Nephron (organoid): Measurements from ENCODE around the gene CDH4.
A peak's percentile ranks its signal among the peaks of the same experiment; 100 is the strongest.

ENCODE experiments used
- H3K27ac Mint-ChIP-seq, 3 experiments: 2 replicates each; pipeline ENCODE4 v1.8.0; 2020; ENCODE audit warnings: mixed read lengths in 3 of 3, mild to moderate bottlenecking in 2 of 3, moderate library complexity in 1 of 3
- H3K27me3 Mint-ChIP-seq: 2 replicates; pipeline ENCODE4 v1.8.0; 2021; ENCODE audit warnings: low read depth, mild to moderate bottlenecking, moderate library complexity, mixed read lengths
- H3K36me3 Mint-ChIP-seq: 2 replicates; pipeline ENCODE4 v1.8.0; 2020; ENCODE audit warnings: low read depth, mixed read lengths
- H3K4me1 Mint-ChIP-seq: 2 replicates; pipeline ENCODE4 v1.8.0; 2020; ENCODE audit warnings: mixed read lengths
- H3K4me3 Mint-ChIP-seq, 3 experiments: 2 replicates each; pipeline ENCODE4 v1.8.0; 2020; ENCODE audit warnings: mild to moderate bottlenecking in 3 of 3, mixed read lengths in 3 of 3, moderate library complexity in 2 of 3
- H3K9me3 Mint-ChIP-seq: 2 replicates; pipeline ENCODE4 v1.8.0; 2020; ENCODE audit warnings: mixed read lengths
- CTCF ChIP-seq, 3 experiments: fragments of 200-600 bp; sonication (generic); IDR thresholded peaks; one replicate each; pipeline ENCODE4 v1.5.0; 2021; ENCODE audit warnings: antibody characterized with exemption in 3 of 3; ENCODE audit not compliant: unreplicated experiment in 3 of 3

The CDH4 gene

GRCh38 chr20:61896058-61896961 is 644.2 kb downstream of the CDH4 start:
- no peaks in the 10 kb centered on the region for H3K4me1 Mint-ChIP-seq
- no peak overlapping the region for H3K4me3 Mint-ChIP-seq
- TF ChIP-seq CTCF (IDR thresholded peaks at IDR 0.05; ENCODE audit: unreplicated experiment in 3 of 3), result peak; percentile 78 to 86 (median 83)

GRCh38 chr20:61897401-61898295 is 645.6 kb downstream of the CDH4 start:
- Mint-ChIP-seq H3K4me3 (no peak overlapping the region), H3K36me3 (no peaks in the 10 kb centered on the region), H3K4me1 (peaks cover 5% of the 10 kb centered on the region), H3K27ac (no peak overlapping the region), H3K27me3 (peaks cover 23% of the 10 kb centered on the region), H3K9me3 (no peaks in the 10 kb centered on the region)
- TF ChIP-seq CTCF (IDR thresholded peaks at IDR 0.05; ENCODE audit: unreplicated experiment in 3 of 3), result no peak

More at GRCh38 chr20:61896058-61896961, 644.2 kb downstream of the CDH4 start:
- Mint-ChIP-seq H3K27ac (no peak overlapping the region), H3K9me3 (peaks cover 7% of the 10 kb centered on the region), H3K36me3 (no peaks in the 10 kb centered on the region), H3K27me3 (peaks cover 23% of the 10 kb centered on the region)

GRCh38 chr20:61898405-61898804 is 646.3 kb downstream of the CDH4 start:
- no peak overlapping the region for H3K27ac Mint-ChIP-seq
- peaks cover 5% of the 10 kb centered on the region for H3K4me1 Mint-ChIP-seq
- no peak for TF ChIP-seq CTCF (IDR thresholded peaks at IDR 0.05; ENCODE audit: unreplicated experiment in 3 of 3)
- H3K4me3 Mint-ChIP-seq, result no peak overlapping the region
- H3K27me3 Mint-ChIP-seq, result peaks cover 23% of the 10 kb centered on the region
- H3K9me3 Mint-ChIP-seq, result no peaks in the 10 kb centered on the region
- no peaks in the 10 kb centered on the region for H3K36me3 Mint-ChIP-seq

- no peaks in the 10 kb centered on the region for H3K36me3 Mint-ChIP-seq
- no peaks in the 10 kb centered on the region for H3K9me3 Mint-ChIP-seq
- H3K4me3 Mint-ChIP-seq, result no peak overlapping the region
- no peak for TF ChIP-seq CTCF (IDR thresholded peaks at IDR 0.05; ENCODE audit: unreplicated experiment in 3 of 3)
- peaks cover 5% of the 10 kb centered on the region for H3K4me1 Mint-ChIP-seq
- H3K27ac Mint-ChIP-seq, result no peak overlapping the region
- peaks cover 9% of the 10 kb centered on the region for H3K27me3 Mint-ChIP-seq
Measured at GRCh38 chr20:61900011-61900944, 648.2 kb downstream of the CDH4 start.

- no peaks in the 10 kb centered on the region for H3K36me3 Mint-ChIP-seq
- H3K4me3 Mint-ChIP-seq, result no peak overlapping the region
- no peak overlapping the region for H3K27ac Mint-ChIP-seq
- H3K4me1 Mint-ChIP-seq, result peaks cover 5% of the 10 kb centered on the region
- peaks cover 9% of the 10 kb centered on the region for H3K27me3 Mint-ChIP-seq
- no peaks in the 10 kb centered on the region for H3K9me3 Mint-ChIP-seq
- no peak for TF ChIP-seq CTCF (IDR thresholded peaks at IDR 0.05; ENCODE audit: unreplicated experiment in 3 of 3)
Measured at GRCh38 chr20:61900945-61901293, 648.9 kb downstream of the CDH4 start.
